H1 (cell line): Measurements from ENCODE around the gene APP. TPM values are rescaled to one million over a fixed set of nuclear protein-coding genes. Genes with fewer than 3 reads are reported as not detected.

Source experiments
- USF2 ChIP-seq: IDR thresholded peaks from 2 replicates; pipeline ENCODE4 v1.6.1; 2011; ENCODE audit warnings: low read length, improper control_type of control experiment
- polyA plus RNA-seq, 7 experiments: library from polyadenylated mRNA; depleted of rRNA in 3 of 7; stranded (reverse) in 5 of 7; unstranded in 2 of 7; fragments of >200 nt in 5 of 7; fragments of 200-250 nt in 2 of 7; gene quantifications; 1 replicate in 5 of 7; 2 replicates in 1 of 7; 4 replicates in 1 of 7; pipeline versions ENCODE4 v1.2.1 to v1.2.3, GENCODE V29; 2011 to 2013; ENCODE audit warnings: missing spikeins in 2 of 7, mixed read lengths in 2 of 7
- total RNA-seq: library from RNA; stranded (reverse); fragmentation: NEBNext Ultra II Directional; extraction: Animal tissue kit (Norgen Biotek cat#: 25700); gene quantifications from 2 replicates; pipeline ENCODE4 v1.2.1, GENCODE V29; 2021

APP gene
- total and polyA plus RNA-seq, 2 of the 8 experiments (the other 6 are each of a cell fraction or from before 2014, with no cell fraction given) = 375 to 551 TPM

DNA sequence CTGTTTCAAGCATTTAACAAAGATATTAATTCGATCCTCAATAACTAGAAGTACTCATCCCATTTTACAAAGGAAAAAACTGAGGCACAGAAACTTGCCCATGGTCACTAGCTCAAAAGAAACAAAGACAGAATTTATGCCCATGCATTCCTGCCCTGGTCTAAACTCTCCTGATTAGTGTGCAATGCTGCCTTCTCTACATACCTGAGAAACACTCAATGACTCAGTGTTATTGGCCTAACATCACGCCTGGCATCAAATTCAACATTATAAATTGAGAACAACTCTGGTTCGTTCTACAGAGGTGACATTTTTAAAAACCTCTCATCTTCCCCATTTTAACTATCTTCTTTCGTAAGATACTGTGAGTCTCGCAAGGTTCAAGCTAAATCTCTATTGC lies 5.2 kb downstream of the APP start (continued):
- TF ChIP-seq USF2 = no peak
